HEK293 (cell line): ENCODE data around the gene MICAL3.

Experiments used
- CTCF ChIA-PET: fragments of 350-600 bp; formaldehyde crosslinking; extraction: SDS; loops from one replicate; lab custom pipeline; 2021; ENCODE audit warnings: antibody characterized with exemption; lab: Yijun Ruan, JAX
- POLR2A ChIA-PET: fragments of 300-600 bp; formaldehyde crosslinking; extraction: SDS; loops from one replicate; lab custom pipeline; 2020; ENCODE audit warnings: antibody characterized with exemption, inconsistent platforms; lab: Yijun Ruan, JAX
- H3K27ac ChIP-seq: fragments of 200-500 bp; sonication (Bioruptor generic); 2 replicates; pipeline ENCODE4 v1.5.1; 2014; ENCODE audit warnings: low read depth, low read length, control low read depth, inconsistent platforms; ENCODE audit errors: extremely low read depth
- H3K36me3 ChIP-seq, 2 experiments: fragments of 200-500 bp in 1 of 2; sonication (Bioruptor generic) in 1 of 2; 1 replicate in 1 of 2; 2 replicates in 1 of 2; pipeline ENCODE4 v1.5.1; 2014 to 2017; ENCODE audit warnings: inconsistent platforms in 2 of 2, low read length in 2 of 2; ENCODE audit not compliant: control insufficient read depth in 2 of 2, insufficient read depth in 1 of 2
- H3K4me1 ChIP-seq: fragments of 200-500 bp; sonication (Bioruptor generic); 2 replicates; pipeline ENCODE4 v1.5.1; 2014; ENCODE audit warnings: mild to moderate bottlenecking, low read length, inconsistent platforms; ENCODE audit not compliant: control insufficient read depth, insufficient read depth
- H3K4me3 ChIP-seq: 2 replicates; pipeline ENCODE4 v1.5.1; 2011; ENCODE audit warnings: low read depth, mild to moderate bottlenecking, control low read depth, low read length, moderate library complexity
- H3K9me3 ChIP-seq: fragments of 200-500 bp; sonication (Bioruptor generic); 2 replicates; pipeline ENCODE4 v1.5.1; 2014; ENCODE audit warnings: low read depth, low read length, inconsistent platforms; ENCODE audit not compliant: control insufficient read depth, insufficient read depth
- EGR2 ChIP-seq: fragments of 450-650 bp; formaldehyde crosslinking; IDR thresholded peaks from 2 replicates; pipeline ENCODE4 v1.5.1; 2016; ENCODE audit warnings: low read depth, missing biosample characterization, missing genetic modification characterization
- FEZF1 ChIP-seq: fragments of 450-650 bp; formaldehyde crosslinking; IDR thresholded peaks from 2 replicates; pipeline ENCODE4 v1.5.1; 2016; ENCODE audit warnings: missing biosample characterization, missing genetic modification characterization
- GLI2 ChIP-seq: fragments of 450-650 bp; formaldehyde crosslinking; IDR thresholded peaks from 2 replicates; pipeline ENCODE4; 2017; ENCODE audit warnings: missing biosample characterization, missing genetic modification characterization, low read depth, borderline replicate concordance
- HIC1 ChIP-seq: fragments of 450-650 bp; formaldehyde crosslinking; IDR thresholded peaks from 2 replicates; pipeline ENCODE4 v1.5.1; 2016; ENCODE audit warnings: missing biosample characterization, missing genetic modification characterization
- KLF16 ChIP-seq: fragments of 450-650 bp; formaldehyde crosslinking; IDR thresholded peaks from 2 replicates; pipeline ENCODE4 v1.5.1; 2017; ENCODE audit warnings: missing biosample characterization, missing genetic modification characterization
- REPIN1 ChIP-seq: fragments of 450-650 bp; formaldehyde crosslinking; IDR thresholded peaks from 2 replicates; pipeline ENCODE4 v1.5.1; 2017; ENCODE audit warnings: missing biosample characterization, missing genetic modification characterization, low read depth
- SCRT1 ChIP-seq: fragments of 450-650 bp; formaldehyde crosslinking; IDR thresholded peaks from 2 replicates; pipeline ENCODE4 v1.5.1; 2016; ENCODE audit warnings: missing biosample characterization, missing genetic modification characterization, borderline replicate concordance
- SCRT2 ChIP-seq: fragments of 450-650 bp; formaldehyde crosslinking; IDR thresholded peaks from 2 replicates; pipeline ENCODE4 v1.5.1; 2016; ENCODE audit warnings: missing biosample characterization, missing genetic modification characterization
- SP2 ChIP-seq: fragments of 450-650 bp; formaldehyde crosslinking; IDR thresholded peaks from 2 replicates; pipeline ENCODE4 v1.5.1; 2016; ENCODE audit warnings: missing biosample characterization, missing genetic modification characterization
- SP7 ChIP-seq: fragments of 450-650 bp; formaldehyde crosslinking; IDR thresholded peaks from 2 replicates; pipeline ENCODE4 v1.5.1; 2016; ENCODE audit warnings: missing biosample characterization, missing genetic modification characterization
- ZBTB10 ChIP-seq: fragments of 450-650 bp; formaldehyde crosslinking; IDR thresholded peaks from 2 replicates; pipeline ENCODE4 v1.5.1; 2016; ENCODE audit warnings: missing biosample characterization, missing genetic modification characterization
- ZFHX2 ChIP-seq: fragments of 450-650 bp; formaldehyde crosslinking; conservative IDR thresholded peaks from 2 replicates; pipeline ENCODE4 v1.5.1; 2016; ENCODE audit warnings: missing biosample characterization, missing genetic modification characterization
- ZNF112 ChIP-seq: fragments of 450-650 bp; formaldehyde crosslinking; IDR thresholded peaks from 2 replicates; pipeline ENCODE4 v1.5.0; 2017; ENCODE audit warnings: missing biosample characterization, missing genetic modification characterization
- ZNF132 ChIP-seq: fragments of 450-650 bp; formaldehyde crosslinking; IDR thresholded peaks from 2 replicates; pipeline ENCODE4 v1.5.1; 2017; ENCODE audit warnings: missing biosample characterization, missing genetic modification characterization, borderline replicate concordance
- ZNF175 ChIP-seq: fragments of 450-650 bp; formaldehyde crosslinking; IDR thresholded peaks from 2 replicates; pipeline ENCODE4 v1.5.1; 2016; ENCODE audit warnings: missing biosample characterization, missing genetic modification characterization
- ZNF2 ChIP-seq: fragments of 450-650 bp; formaldehyde crosslinking; IDR thresholded peaks from 2 replicates; pipeline ENCODE4 v1.5.1; 2016; ENCODE audit warnings: missing biosample characterization, missing genetic modification characterization
- ZNF211 ChIP-seq: fragments of 450-650 bp; formaldehyde crosslinking; IDR thresholded peaks from 2 replicates; pipeline ENCODE4 v1.5.1; 2016; ENCODE audit warnings: low read depth, missing biosample characterization, missing genetic modification characterization
- ZNF223 ChIP-seq: fragments of 450-650 bp; formaldehyde crosslinking; IDR thresholded peaks from 2 replicates; pipeline ENCODE4 v1.5.1; 2016; ENCODE audit warnings: missing biosample characterization, missing genetic modification characterization
- ZNF324 ChIP-seq: fragments of 450-650 bp; formaldehyde crosslinking; IDR thresholded peaks from 2 replicates; pipeline ENCODE4 v1.5.1; 2016; ENCODE audit warnings: missing biosample characterization, missing genetic modification characterization
- ZNF335 ChIP-seq: fragments of 450-650 bp; formaldehyde crosslinking; conservative IDR thresholded peaks from 2 replicates; pipeline ENCODE4 v1.5.1; 2016; ENCODE audit warnings: missing biosample characterization, missing genetic modification characterization
- ZNF514 ChIP-seq: fragments of 450-650 bp; formaldehyde crosslinking; IDR thresholded peaks from 2 replicates; pipeline ENCODE4 v1.5.1; 2016; ENCODE audit warnings: missing biosample characterization, missing genetic modification characterization
- ZNF600 ChIP-seq: fragments of 450-650 bp; formaldehyde crosslinking; IDR thresholded peaks from 2 replicates; pipeline ENCODE4 v1.5.1; 2016; ENCODE audit warnings: missing biosample characterization, missing genetic modification characterization
- ZNF610 ChIP-seq: fragments of 450-650 bp; formaldehyde crosslinking; IDR thresholded peaks from 2 replicates; pipeline ENCODE4 v1.5.1; 2016; ENCODE audit warnings: missing biosample characterization, missing genetic modification characterization, borderline replicate concordance
- ZNF664 ChIP-seq: fragments of 450-650 bp; formaldehyde crosslinking; IDR thresholded peaks from 2 replicates; pipeline ENCODE4 v1.5.1; 2016; ENCODE audit warnings: missing biosample characterization, missing genetic modification characterization
- ZNF670 ChIP-seq: fragments of 450-650 bp; formaldehyde crosslinking; IDR thresholded peaks from 2 replicates; pipeline ENCODE4 v1.5.1; 2016; ENCODE audit warnings: missing biosample characterization, missing genetic modification characterization, low read depth
- ZNF677 ChIP-seq: fragments of 450-650 bp; IDR thresholded peaks from 2 replicates; pipeline ENCODE4 v1.5.0; 2018; ENCODE audit warnings: missing biosample characterization, mild to moderate bottlenecking, missing genetic modification characterization, moderate library complexity
- TF ChIP-seq, protein P1 (sequence below): fragments of 450-650 bp; IDR thresholded peaks from 2 replicates; pipeline ENCODE4 v1.5.1; 2018; ENCODE audit warnings: missing biosample characterization, mild to moderate bottlenecking, missing genetic modification characterization

The MICAL3 gene

DNA sequence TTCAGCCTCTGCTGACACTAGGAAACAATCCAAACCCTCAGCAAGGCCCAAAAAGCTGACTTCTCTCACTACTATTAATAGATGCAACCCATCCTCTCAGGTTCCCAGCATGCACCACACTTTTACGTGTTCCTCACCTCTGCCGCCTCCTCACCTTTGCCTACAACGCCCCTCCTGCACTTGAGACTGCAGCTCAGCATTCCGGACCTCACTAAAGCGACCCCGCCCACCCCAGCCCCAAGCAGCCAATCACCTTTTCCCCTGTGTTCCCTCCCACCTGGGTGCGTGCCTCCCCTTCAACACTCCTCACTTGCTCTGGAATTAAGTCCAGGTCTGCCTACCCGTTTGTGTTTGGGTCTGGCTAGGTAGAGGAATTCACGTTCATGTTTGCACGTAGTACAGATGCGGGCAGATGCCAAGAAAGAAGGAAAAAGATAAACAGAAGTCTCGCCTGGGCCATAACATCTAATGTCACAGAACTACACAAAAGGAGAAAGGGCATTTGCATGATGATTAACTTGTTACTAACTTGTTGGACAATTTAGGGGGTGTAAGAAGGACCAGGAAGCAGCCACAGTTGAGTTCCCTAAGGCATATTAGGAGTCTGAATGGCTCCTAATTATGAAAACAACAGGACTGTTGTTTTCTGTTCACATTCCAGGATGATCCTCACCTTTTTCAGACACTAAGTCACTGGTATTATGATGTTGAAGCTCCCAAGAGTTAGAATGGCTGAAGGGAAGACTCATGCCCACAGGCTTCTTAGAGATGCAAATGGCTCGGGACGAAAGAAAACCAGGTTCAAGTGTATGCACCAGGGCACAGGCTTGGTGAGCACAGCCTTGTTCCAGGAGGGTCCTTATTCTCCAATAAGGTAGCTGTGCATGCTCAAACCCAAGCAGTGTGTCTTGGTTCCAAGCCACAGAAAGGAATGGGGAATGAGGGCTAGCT is 102.2 kb downstream of the MICAL3 start:
- Histone ChIP-seq H3K36me3 (no peaks in the 10 kb centered on the region), H3K27ac (no peak overlapping the region), H3K4me1 (peaks cover 7% of the 10 kb centered on the region), H3K4me3 (no peak overlapping the region)
- POLR2A ChIA-PET = no interaction called here
- CTCF ChIA-PET = interaction anchor here (0.6 to 1.2 kb wide), 6 partner anchors 13 to 154 kb away, joined by 3 to 4 read pairs (median 3); no protein-coding TSS in a partner anchor
- TF ChIP-seq FEZF1 (tag by site-specific recombination) = no peak
- TF ChIP-seq EGR2 (tag by site-specific recombination) = peak; percentile 59
- TF ChIP-seq SCRT1 (tag by site-specific recombination) = no peak
- no peak for TF ChIP-seq ZNF2 (tag by site-specific recombination)
- TF ChIP-seq ZNF610 (tag by site-specific recombination) = no peak
- no peak for TF ChIP-seq ZNF670 (tag by site-specific recombination)
- TF ChIP-seq ZNF664 (tag by site-specific recombination) = no peak
- no peak for TF ChIP-seq ZNF211 (tag by site-specific recombination)
- peak; percentile 32 for TF ChIP-seq SP2 (tag by site-specific recombination)
- TF ChIP-seq ZBTB10 (tag by site-specific recombination) = no peak
- no peak for TF ChIP-seq ZNF335 (tag by site-specific recombination)
- TF ChIP-seq KLF16 (tag by site-specific recombination) = no peak
- no peak for TF ChIP-seq ZNF132 (tag by site-specific recombination)
- TF ChIP-seq ZNF112 (tag by site-specific recombination) = no peak
- no peak for TF ChIP-seq HIC1 (tag by site-specific recombination)
- TF ChIP-seq ZNF175 (tag by site-specific recombination) = no peak
- no peak for TF ChIP-seq ZNF677 (tag by site-specific recombination)
- no peak for TF ChIP-seq GLI2 (tag by site-specific recombination)
- TF ChIP-seq ZNF223 = no peak
- TF ChIP-seq ZNF514 (tag by site-specific recombination) = no peak
- TF ChIP-seq, protein P1, sequence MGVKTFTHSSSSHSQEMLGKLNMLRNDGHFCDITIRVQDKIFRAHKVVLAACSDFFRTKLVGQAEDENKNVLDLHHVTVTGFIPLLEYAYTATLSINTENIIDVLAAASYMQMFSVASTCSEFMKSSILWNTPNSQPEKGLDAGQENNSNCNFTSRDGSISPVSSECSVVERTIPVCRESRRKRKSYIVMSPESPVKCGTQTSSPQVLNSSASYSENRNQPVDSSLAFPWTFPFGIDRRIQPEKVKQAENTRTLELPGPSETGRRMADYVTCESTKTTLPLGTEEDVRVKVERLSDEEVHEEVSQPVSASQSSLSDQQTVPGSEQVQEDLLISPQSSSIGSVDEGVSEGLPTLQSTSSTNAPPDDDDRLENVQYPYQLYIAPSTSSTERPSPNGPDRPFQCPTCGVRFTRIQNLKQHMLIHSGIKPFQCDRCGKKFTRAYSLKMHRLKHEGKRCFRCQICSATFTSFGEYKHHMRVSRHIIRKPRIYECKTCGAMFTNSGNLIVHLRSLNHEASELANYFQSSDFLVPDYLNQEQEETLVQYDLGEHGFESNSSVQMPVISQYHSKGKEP (tag by site-specific recombination) = no peak
- peak; percentile 44 for TF ChIP-seq SCRT2 (tag by site-specific recombination)
- 0 out of 2 replicates have a peak, but pooled peaks have one; percentile 42 for TF ChIP-seq ZNF600 (tag by site-specific recombination)
- TF ChIP-seq ZNF324 (tag by site-specific recombination) = no peak
- TF ChIP-seq ZFHX2 (tag by site-specific recombination) = peak; percentile 64
- no peak for TF ChIP-seq REPIN1
- no peak for TF ChIP-seq SP7 (tag by site-specific recombination)
- TF ChIP-seq, all 188 proteins: peak for 5
- H3K9me3 ChIP-seq = no peaks in the 10 kb centered on the region
